Activated CD4-positive, alpha-beta T cell treated with anti-CD3 and anti-CD28 coated beads, Interleukin-2, Interleukin-6, amounts not matched to agents 100 ng/mL and 50 ng/mL, durations not matched to agents 16 hours and 8 hours (primary cell): ENCODE data around the gene CDK6.

Source experiments
- DNase-seq: peaks from one replicate; pipeline ENCODE4 v3.0.0-alpha.2; 2020

The CDK6 gene

GRCh38 chr7:92639213-92639896 lies 197.0 kb downstream of the CDK6 start:
- peak; percentile 73 for DNase-seq

- DNase-seq, result no peak
Measured at GRCh38 chr7:92636018-92636560, 200.3 kb downstream of the CDK6 start.

- no peak for DNase-seq
Measured at GRCh38 chr7:92635538-92635937, 200.8 kb downstream of the CDK6 start.

- peak; percentile 83 for DNase-seq
Measured at GRCh38 chr7:92634924-92635519, 201.4 kb downstream of the CDK6 start.

GRCh38 chr7:92634205-92634604 lies 202.2 kb downstream of the CDK6 start:
- DNase-seq, result no peak

- peak; percentile 84 for DNase-seq
Measured at GRCh38 chr7:92633211-92633906, 203.0 kb downstream of the CDK6 start.

GRCh38 chr7:92632791-92633190 lies 203.6 kb downstream of the CDK6 start:
- no peak for DNase-seq

- peak; percentile 63 for DNase-seq
Measured at GRCh38 chr7:92631850-92632487, 204.4 kb downstream of the CDK6 start.

GRCh38 chr7:92631067-92631849 lies 205.1 kb downstream of the CDK6 start:
- DNase-seq, result peak; percentile 85

GRCh38 chr7:92629779-92630178 lies 206.6 kb downstream of the CDK6 start:
- no peak for DNase-seq

- no peak for DNase-seq
Measured at GRCh38 chr7:92627956-92628355, 208.4 kb downstream of the CDK6 start.

- DNase-seq, result no peak
Measured at GRCh38 chr7:92626281-92626809, 210.0 kb downstream of the CDK6 start.

- DNase-seq, result peak; percentile 52
Measured at GRCh38 chr7:92625617-92626016, 210.8 kb downstream of the CDK6 start.

GRCh38 chr7:92624298-92624996 lies 211.9 kb downstream of the CDK6 start:
- DNase-seq, result no peak

- no peak for DNase-seq
Measured at GRCh38 chr7:92623544-92623943, 212.8 kb downstream of the CDK6 start.

- DNase-seq, result no peak
Measured at GRCh38 chr7:92622685-92623084, 213.7 kb downstream of the CDK6 start.

GRCh38 chr7:92622030-92622429 lies 214.3 kb downstream of the CDK6 start:
- DNase-seq, result no peak

- no peak for DNase-seq
Measured at GRCh38 chr7:92621561-92622023, 214.8 kb downstream of the CDK6 start.

- DNase-seq, result peak; percentile 89
Measured at GRCh38 chr7:92621026-92621540, 215.3 kb downstream of the CDK6 start.

GRCh38 chr7:92615861-92616260 lies 220.5 kb downstream of the CDK6 start:
- no peak for DNase-seq

GRCh38 chr7:92614660-92615174 lies 221.7 kb downstream of the CDK6 start:
- DNase-seq, result no peak
